Testis (tissue), 3 donors: ENCODE data around the gene HYDIN. TPM values are rescaled to one million over a fixed set of nuclear protein-coding genes. Genes with fewer than 3 reads are reported as not detected.
"Not testable (repeated sequence)": the region's sequence is repeated elsewhere in the genome, so short reads cannot be mapped to it uniquely, and the experiment has no call there.

Experiments
- DNase-seq: peaks from one replicate; pipeline ENCODE4 v3.0.0-alpha.2; 2019
- H3K27ac ChIP-seq, 2 donors: fragments of 200-600 bp; sonication (generic); one replicate each; pipeline ENCODE4 v1.5.1; 2019
- H3K27me3 ChIP-seq: fragments of 200-600 bp; sonication (generic); one replicate; pipeline ENCODE4 v1.5.1; 2019
- H3K36me3 ChIP-seq: fragments of 200-600 bp; sonication (generic); one replicate; pipeline ENCODE4 v1.5.1; 2017; ENCODE audit warnings: low read depth; ENCODE audit errors: missing control alignments
- H3K4me1 ChIP-seq: fragments of 200-600 bp; sonication (generic); one replicate; pipeline ENCODE4 v1.5.1; 2019
- H3K4me3 ChIP-seq, 2 donors: fragments of 200-600 bp; sonication (generic); one replicate each; pipeline ENCODE4 v1.5.1; 2017 to 2019
- H3K9me3 ChIP-seq: fragments of 200-600 bp; sonication (generic); one replicate; pipeline ENCODE4 v1.5.1; 2017
- WGBS, 2 donors: methylation state at CpG; one replicate each; pipeline ENCODE4 v1.1.5; 2018; 5-methylcytosine and 5-hydroxymethylcytosine counted together
- intact Hi-C: fragments of 100-400 bp; cut with DNase I; formaldehyde crosslinking; loops from one replicate; pipeline ENCODE4 v1.15.1; 2023; ENCODE audit warnings: low total_unique reads
- polyA plus RNA-seq: library from polyadenylated mRNA; stranded (reverse); fragments of 350-450 nt; fragmentation: Illumina TruSeq; extraction: RNeasy Lipid Tissue Mini Kit (QIAGEN cat#74804); gene quantifications from one replicate; pipeline ENCODE4 v1.2.3, GENCODE V29; 2014; ENCODE audit warnings: low read depth, low replicate concordance; ENCODE audit not compliant: insufficient read depth
- total RNA-seq, 2 donors: library from RNA; depleted of rRNA; stranded (reverse); fragments of >200 nt; gene quantifications; one replicate each; pipeline ENCODE4 v1.2.3, GENCODE V29; 2016

The HYDIN gene
- total and polyA plus RNA-seq, 3 donors from 2014 or later, result 29.6 to 54.7 (median 30.3) TPM

DNA sequence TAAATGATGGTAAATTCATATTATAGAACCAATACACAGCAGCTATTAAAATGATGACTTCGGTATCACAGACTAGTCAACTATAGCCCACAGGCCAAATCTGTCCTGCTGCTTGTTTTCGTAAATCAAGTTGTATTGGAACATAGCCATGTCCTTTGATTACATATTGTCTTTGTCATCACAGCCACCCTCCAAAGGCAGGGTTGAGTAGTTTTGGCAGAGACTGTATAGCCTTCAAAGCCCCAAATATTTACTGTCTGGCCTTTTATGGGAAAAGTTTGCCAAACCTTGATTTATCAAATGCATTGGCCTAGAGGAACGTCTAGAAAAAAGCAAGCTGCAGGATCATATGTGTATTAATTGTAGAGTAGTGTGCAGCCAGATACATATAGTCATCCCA is 270.4 kb downstream of the HYDIN start:
- intact Hi-C loops, H3K27me3 ChIP-seq, H3K4me3 ChIP-seq, H3K9me3 ChIP-seq, DNase-seq, H3K27ac ChIP-seq, H3K36me3 ChIP-seq, H3K4me1 ChIP-seq: not testable (repeated sequence)
- WGBS, 2 donors, result 94% methylated on average over 2 of the region's 3 CpGs; no CpG with 5 or more reads in 1 of the 2 donors

DNA sequence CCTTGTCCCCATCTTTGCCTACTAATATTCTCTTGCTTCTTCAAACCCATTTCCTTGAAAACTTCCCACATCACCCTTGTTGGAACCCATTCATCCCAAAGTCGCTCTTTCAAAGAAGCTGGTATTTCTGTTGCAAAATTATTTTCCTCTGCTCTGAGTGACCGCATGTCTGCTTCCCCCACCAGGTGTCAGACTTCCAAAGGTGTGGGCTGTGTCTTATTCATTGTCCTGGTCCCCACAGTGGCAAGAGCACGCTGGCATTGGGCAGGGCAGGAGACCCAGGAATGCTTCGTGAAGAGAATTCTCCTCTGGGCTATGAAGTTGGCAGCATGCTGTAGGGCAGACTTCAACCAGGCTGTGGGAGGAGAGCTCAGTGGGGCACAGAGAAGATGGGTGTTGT is 275.6 kb downstream of the HYDIN start:
- H3K36me3 ChIP-seq, intact Hi-C loops, H3K9me3 ChIP-seq, DNase-seq, H3K4me1 ChIP-seq, H3K27me3 ChIP-seq, H3K4me3 ChIP-seq, H3K27ac ChIP-seq: not testable (repeated sequence)
- 89 to 94% methylated on average over 3 to 4 of the region's 4 CpGs for WGBS, 2 donors

DNA sequence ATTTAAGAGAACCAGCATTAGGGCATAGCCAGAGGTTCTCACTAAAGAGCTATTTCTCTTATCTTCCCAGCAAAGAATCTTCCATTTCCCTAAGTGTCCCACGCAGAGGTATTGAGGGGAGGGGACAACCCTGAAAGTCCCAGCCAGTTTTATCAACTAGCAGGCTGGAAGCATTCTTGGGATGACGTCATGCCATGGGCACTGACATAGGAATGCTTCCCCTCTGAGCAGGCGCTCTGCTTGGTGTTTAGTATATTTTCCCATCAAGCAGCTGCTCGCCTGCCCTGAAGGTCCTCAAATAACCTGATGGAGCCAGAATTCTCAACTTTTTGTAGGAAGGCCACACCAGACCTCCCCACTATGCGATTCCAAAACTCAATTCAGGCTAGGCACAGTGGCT is 276.7 kb downstream of the HYDIN start:
- WGBS, 2 donors, result no CpG with 5 or more reads among the region's 5 CpGs
- intact Hi-C loops, H3K36me3 ChIP-seq, DNase-seq, H3K4me3 ChIP-seq, H3K27me3 ChIP-seq, H3K27ac ChIP-seq, H3K9me3 ChIP-seq, H3K4me1 ChIP-seq: not testable (repeated sequence)

DNA sequence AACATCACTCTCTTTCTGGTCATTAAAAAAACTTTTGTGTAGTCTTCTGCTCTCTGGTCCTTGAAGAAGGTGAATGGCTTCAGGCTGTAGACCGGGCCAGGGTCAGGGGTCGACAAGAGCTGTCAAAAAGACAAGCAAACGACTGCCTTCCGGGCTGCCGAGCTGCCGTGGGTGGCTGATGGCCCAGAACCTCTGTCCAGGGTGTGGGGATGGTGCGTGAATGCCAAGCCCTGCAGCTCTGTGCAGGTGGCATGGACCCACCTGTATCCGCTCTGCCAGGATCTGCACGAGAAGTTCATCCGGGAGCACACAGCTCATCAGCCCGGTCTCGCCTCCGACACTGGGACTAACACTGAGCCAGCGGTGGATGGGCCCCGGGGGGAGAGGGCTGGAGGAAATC is 287.0 kb downstream of the HYDIN start:
- H3K4me1 ChIP-seq, intact Hi-C loops, H3K27ac ChIP-seq, DNase-seq, H3K36me3 ChIP-seq, H3K9me3 ChIP-seq, H3K27me3 ChIP-seq, H3K4me3 ChIP-seq: not testable (repeated sequence)
- 81 to 90% methylated on average over 15 of the region's 15 CpGs for WGBS, 2 donors

DNA sequence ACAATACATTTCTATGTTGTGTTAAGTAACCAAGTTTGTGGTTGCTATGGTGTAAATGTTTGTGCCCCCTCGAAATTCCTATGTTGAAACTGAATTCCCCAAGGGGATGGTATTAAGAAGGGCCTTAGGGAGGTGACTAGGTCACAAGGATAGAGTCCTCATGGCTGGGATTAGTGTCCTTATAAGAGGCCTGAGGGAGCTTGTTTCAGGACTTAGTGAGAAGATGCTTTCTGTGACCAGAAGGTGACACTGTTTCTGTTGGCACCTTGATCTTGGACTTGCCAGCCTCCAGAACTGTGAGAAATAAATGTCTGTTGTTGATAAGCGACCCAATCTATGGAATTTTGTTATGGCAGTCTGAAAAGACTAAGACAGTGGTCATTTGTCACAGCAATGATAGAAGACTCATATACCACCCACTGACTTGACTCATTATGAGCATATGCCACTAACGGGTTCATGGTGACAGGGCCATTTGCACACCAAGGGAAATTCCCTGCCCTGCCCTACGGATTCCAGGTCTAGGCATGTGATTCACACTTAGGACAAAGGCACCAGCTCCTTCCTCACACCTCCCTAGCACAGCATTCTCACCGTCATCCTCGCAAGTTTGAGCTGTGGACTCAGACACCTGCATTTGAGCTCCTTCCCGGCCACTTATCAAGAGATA is 290.7 kb downstream of the HYDIN start:
- H3K4me3 ChIP-seq, intact Hi-C loops, DNase-seq, H3K9me3 ChIP-seq, H3K27me3 ChIP-seq, H3K27ac ChIP-seq, H3K4me1 ChIP-seq, H3K36me3 ChIP-seq: not testable (repeated sequence)
- WGBS, 2 donors, result 40 to 81% methylated on average over 1 to 3 of the region's 7 CpGs

DNA sequence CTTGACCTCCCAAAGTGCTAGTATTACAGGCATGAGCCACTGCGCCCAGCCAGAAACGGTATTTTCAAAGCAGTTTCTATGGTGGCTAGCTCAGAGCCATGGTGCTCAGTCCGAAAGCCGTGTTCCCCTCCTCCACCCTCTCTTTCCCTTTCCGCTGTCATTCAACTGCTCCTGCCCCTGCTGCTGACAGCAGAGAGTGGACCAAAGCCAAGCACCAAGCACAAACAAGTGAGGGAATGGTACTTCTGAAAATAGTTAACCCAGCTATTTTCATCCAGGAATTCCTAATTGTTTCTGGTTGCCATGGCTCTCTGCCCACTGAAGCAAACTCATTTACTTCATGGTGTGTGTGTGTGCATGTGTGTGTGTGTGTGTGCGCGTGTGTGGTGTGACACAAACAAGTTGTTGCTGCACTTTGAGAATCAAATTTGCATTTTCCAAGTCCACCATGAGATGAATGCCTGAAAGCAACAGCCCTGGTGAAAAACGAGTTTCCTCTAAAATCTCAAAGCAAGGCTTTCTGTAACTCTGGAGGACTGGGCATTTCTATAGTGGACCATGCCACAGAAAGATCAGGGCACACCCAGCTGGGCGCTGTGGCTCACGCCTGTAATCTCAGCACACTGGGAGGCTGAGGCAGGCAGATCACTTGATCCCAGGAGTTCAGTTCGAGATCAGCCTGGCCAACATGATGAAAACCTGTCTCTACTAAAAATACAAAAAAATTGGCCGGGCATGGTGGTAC is 293.6 kb downstream of the HYDIN start:
- H3K4me3 ChIP-seq, H3K27ac ChIP-seq, H3K9me3 ChIP-seq, DNase-seq, H3K4me1 ChIP-seq, intact Hi-C loops, H3K36me3 ChIP-seq, H3K27me3 ChIP-seq: not testable (repeated sequence)
- 64 to 82% methylated on average over 4 to 6 of the region's 12 CpGs for WGBS, 2 donors

DNA sequence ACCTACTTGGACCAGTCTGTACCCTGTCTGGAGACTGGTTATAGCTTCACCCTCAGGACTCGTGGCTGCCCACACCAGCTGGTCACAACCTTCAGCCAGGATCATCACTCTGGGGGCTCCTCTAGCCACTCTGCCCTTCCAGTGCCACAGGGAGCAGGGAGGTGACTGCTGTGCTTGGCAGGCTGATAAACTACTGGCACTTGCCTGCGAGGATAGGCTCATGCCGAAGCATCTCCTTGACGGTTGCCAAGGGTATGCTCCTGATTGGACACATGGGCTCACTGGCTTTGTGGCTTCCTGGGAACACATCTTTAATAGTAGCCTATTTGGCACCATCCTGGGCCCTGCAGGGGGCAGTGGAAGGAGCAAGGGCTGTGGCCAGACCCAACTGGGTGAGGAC is 295.2 kb downstream of the HYDIN start:
- H3K4me3 ChIP-seq, DNase-seq, H3K36me3 ChIP-seq, H3K9me3 ChIP-seq, H3K4me1 ChIP-seq, H3K27ac ChIP-seq, intact Hi-C loops, H3K27me3 ChIP-seq: not testable (repeated sequence)
- 63 to 100% methylated on average over 1 of the region's 4 CpGs for WGBS, 2 donors

DNA sequence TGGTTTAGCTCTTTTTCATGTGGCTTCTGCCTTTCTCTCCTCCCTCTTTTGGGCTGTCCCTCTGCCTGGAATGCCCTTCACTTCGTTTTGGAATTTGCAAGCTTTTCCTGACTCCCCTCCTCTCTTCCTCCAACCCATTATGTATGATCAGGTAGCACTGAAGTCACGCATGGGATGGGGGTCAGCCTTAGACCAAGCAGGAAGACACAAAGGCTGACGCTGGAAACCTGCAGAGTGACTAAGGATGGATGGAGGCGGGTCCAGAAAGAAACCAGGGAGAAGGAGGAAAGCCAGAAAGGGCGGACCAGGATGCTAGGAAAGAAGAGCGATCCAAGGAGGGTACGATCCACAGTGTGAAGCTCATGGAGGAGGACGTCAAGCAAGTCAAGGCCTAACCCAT is 296.8 kb downstream of the HYDIN start:
- H3K27me3 ChIP-seq, H3K4me3 ChIP-seq, H3K36me3 ChIP-seq, H3K27ac ChIP-seq, DNase-seq, intact Hi-C loops, H3K4me1 ChIP-seq, H3K9me3 ChIP-seq: not testable (repeated sequence)
- 85% methylated on average over 8 of the region's 8 CpGs for WGBS, 2 donors

DNA sequence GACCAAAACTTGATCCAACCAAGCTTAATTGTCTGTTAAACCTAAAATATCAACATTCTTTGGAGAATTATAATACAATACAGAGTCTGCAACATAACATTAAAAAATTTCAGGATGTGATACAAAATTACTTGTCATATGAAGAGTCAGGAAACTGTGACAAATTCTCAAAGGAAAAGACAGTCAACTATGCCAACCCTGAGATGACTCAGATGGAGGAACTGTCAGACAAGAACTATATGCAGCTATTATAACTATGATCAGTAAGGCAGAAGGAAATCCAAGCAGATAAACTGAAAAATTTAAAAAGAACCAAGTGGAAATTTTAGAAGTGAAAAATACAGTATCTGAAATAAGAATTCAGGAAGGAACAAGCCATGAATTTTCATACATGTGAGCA is 299.8 kb downstream of the HYDIN start:
- intact Hi-C loops, H3K9me3 ChIP-seq, H3K4me1 ChIP-seq: not testable (repeated sequence)

DNA sequence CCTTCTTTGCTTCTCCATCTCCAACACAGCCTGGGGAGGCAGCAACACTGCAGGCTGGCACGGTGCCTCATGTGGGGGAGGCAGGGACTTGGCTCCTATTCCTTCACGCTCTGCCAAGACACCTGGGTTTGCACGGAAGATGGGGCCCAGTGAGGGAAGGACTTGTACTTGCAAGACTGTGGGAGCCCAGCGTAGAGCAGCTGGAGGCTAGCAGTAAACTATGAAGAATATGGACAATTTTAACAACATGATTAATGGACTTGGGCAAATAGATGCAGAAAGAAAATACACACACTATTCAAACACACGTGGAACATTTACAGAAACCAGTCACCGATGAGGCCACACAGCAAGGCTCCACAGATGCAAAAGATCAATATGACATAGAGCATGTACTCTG is 308.4 kb downstream of the HYDIN start:
- H3K4me3 ChIP-seq, H3K27me3 ChIP-seq, H3K36me3 ChIP-seq, H3K27ac ChIP-seq, H3K9me3 ChIP-seq, H3K4me1 ChIP-seq, intact Hi-C loops: not testable (repeated sequence)
- peak; percentile 25 for DNase-seq
- WGBS, 2 donors, result 28 to 35% methylated on average over 4 to 6 of the region's 6 CpGs

More for the DNA sequence above, 299.8 kb downstream of the HYDIN start:
- not testable (repeated sequence) for H3K27ac ChIP-seq, DNase-seq, H3K36me3 ChIP-seq, H3K27me3 ChIP-seq, H3K4me3 ChIP-seq

DNA sequence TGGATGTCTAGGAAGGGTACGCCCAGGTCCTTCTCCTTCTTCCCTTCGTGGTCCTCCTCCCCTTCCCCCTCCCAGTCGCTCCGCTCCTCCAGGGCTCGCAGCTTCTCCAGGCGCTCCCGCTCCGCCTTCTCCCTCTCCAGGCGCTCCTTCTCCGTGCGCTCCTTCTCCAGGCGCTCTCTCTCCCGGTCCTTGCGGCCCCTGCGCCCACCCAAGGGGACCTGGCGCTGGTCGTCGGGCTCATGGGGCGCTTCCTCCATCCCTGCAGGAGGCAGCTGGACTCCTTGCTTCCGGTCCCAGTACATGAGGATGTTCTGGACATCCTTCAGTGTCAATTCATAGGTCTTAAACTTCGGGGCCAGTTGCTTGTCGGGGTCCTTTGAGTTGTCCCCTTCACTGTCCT is 309.9 kb downstream of the HYDIN start:
- 95 to 97% methylated on average over 19 of the region's 22 CpGs for WGBS, 2 donors
- intact Hi-C loops, H3K9me3 ChIP-seq, DNase-seq, H3K4me1 ChIP-seq, H3K27ac ChIP-seq, H3K27me3 ChIP-seq, H3K36me3 ChIP-seq, H3K4me3 ChIP-seq: not testable (repeated sequence)

DNA sequence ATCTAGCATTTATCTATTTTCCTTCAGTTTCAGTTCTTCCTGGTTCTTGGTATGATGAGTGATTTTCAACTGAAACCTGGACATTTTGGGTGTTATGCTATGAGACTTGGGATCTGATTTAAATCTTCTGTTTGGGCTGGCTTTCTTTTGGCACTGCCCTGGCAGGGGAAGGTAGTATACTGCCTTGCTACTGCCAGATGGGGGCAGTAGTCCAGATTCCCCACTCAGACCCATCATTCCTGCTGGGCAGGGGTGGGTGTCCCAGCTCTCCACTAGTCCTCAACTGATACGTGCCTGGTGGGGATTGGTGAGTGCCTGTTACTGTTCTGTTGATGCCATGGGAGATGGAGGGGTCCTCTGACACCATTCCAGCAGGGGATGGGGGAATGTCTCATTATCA is 342.3 kb downstream of the HYDIN start:
- H3K36me3 ChIP-seq, DNase-seq, H3K4me1 ChIP-seq, H3K27ac ChIP-seq, H3K4me3 ChIP-seq, H3K27me3 ChIP-seq, H3K9me3 ChIP-seq, intact Hi-C loops: not testable (repeated sequence)
- WGBS, 2 donors, result no CpG with 5 or more reads among the region's 1 CpG
